Prostate gland (tissue), 2 donors: Measurements from ENCODE around the gene ZBTB7C. TPM values are rescaled to one million over a fixed set of nuclear protein-coding genes. Genes with fewer than 3 reads are reported as not detected.

ENCODE experiments used
- DNase-seq: peaks from one replicate; pipeline ENCODE4 v3.0.0-alpha.2; 2019; ENCODE audit warnings: low spot score
- H3K27ac ChIP-seq, 2 donors: fragments of 200-600 bp; sonication (generic); 2 replicates each; pipeline ENCODE4 v1.5.1; 2017 to 2019
- H3K27me3 ChIP-seq: fragments of 200-600 bp; sonication (generic); replicated peaks from 2 replicates; pipeline ENCODE4 v1.5.1; 2019; ENCODE audit not compliant: insufficient read depth
- H3K36me3 ChIP-seq, 2 donors: fragments of 200-600 bp; sonication (generic); 1 replicate in 1 of 2; 2 replicates in 1 of 2; pipeline versions ENCODE4 v1.5.1 to v1.8.1; 2017 to 2019
- H3K4me1 ChIP-seq: fragments of 200-600 bp; sonication (generic); replicated peaks from 2 replicates; pipeline ENCODE4 v1.5.1; 2019
- H3K4me3 ChIP-seq, 2 donors: fragments of 200-600 bp; sonication (generic); 2 replicates each; pipeline ENCODE4 v1.5.1; 2017 to 2019
- H3K9me3 ChIP-seq: fragments of 200-600 bp; sonication (generic); 2 replicates; pipeline ENCODE4 v1.5.1; 2017
- POLR2A ChIP-seq: fragments of 450-650 bp; IDR thresholded peaks from one replicate; pipeline ENCODE4 v1.6.1; 2016; ENCODE audit warnings: antibody characterized with exemption, mild to moderate bottlenecking
- POLR2AphosphoS5 ChIP-seq: sonication (generic); formaldehyde crosslinking; IDR thresholded peaks from one replicate; pipeline ENCODE4 v1.6.1; 2017; ENCODE audit warnings: antibody characterized with exemption
- WGBS: methylation state at CpG from one replicate; pipeline ENCODE4 v1.1.5; 2018; 5-methylcytosine and 5-hydroxymethylcytosine counted together
- intact Hi-C: fragments of 100-400 bp; cut with DNase I; formaldehyde crosslinking; loops from one replicate; pipeline ENCODE4 v1.14.2; 2022
- total RNA-seq, 2 donors: library from RNA; depleted of rRNA; stranded (reverse); fragments of >200 nt; gene quantifications; one replicate each; pipeline ENCODE4 v1.1.0, GENCODE V29; 2016
- TF ChIP-seq, protein P1 (sequence below), 4 experiments: fragments of 200-600 bp in 2 of 4; fragments of 450-650 bp in 2 of 4; sonication (generic) in 2 of 4; IDR thresholded peaks; 1 replicate in 3 of 4; 2 replicates in 1 of 4; pipeline ENCODE4 v1.5.1; 2016 to 2019; ENCODE audit warnings: antibody characterized with exemption in 4 of 4, mild to moderate bottlenecking in 2 of 4, moderate library complexity in 2 of 4

Gene ZBTB7C
- total RNA-seq, 2 donors from 2014 or later: 14.7 to 48.9 TPM

DNA sequence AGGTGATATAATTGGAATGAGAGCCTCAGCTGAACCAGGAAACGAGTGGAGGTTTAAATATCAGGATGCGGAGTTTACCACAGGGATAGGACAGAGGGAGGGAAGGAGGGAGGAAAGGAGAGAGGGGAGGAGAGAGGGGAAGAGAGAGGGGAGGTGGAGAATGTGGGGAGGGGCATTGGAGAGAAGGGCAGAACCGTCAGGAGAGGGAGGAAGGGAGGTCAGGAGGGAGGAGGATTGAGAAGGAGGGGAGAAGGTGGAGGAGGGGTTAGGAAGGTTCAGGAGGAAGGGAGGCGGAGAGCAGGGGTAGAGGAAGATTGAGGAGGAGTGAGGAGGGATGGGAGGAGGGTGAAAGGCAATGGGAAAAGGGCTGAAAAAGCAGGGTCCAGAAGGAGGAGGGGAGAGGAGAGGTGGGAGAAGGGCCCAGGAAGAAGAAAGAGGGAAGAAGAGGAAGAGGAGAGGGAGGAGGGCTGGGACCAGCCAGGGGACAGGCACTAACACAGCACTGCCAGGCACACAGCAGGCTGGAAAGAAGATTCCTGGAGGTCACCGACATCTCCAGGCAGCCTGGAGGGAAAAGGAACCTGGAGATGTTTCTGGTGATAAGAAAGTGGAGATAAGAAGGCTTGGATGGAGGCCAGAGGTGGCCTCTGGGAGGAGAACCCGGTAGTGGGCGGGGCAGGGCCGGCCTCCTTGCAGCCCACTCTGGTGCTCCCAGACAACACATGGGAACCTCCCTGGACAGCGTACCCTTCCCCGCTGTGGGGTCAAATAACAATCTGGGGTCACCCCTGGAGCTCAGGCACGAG, 302.0 kb downstream of the ZBTB7C start:
- H3K36me3 ChIP-seq: no peaks in the 10 kb centered on the region
- intact Hi-C loops: no loop called here
- H3K9me3 ChIP-seq: no peaks in the 10 kb centered on the region
- DNase-seq: no peak
- 47% methylated on average over 11 of the region's 11 CpGs for WGBS
- no peaks in the 10 kb centered on the region for H3K4me1 ChIP-seq
- H3K27ac ChIP-seq: no peak overlapping the region
- no peak for TF ChIP-seq POLR2AphosphoS5
- no peak for TF ChIP-seq POLR2A
- no peak overlapping the region for H3K4me3 ChIP-seq
- no peaks in the 10 kb centered on the region for H3K27me3 ChIP-seq

DNA sequence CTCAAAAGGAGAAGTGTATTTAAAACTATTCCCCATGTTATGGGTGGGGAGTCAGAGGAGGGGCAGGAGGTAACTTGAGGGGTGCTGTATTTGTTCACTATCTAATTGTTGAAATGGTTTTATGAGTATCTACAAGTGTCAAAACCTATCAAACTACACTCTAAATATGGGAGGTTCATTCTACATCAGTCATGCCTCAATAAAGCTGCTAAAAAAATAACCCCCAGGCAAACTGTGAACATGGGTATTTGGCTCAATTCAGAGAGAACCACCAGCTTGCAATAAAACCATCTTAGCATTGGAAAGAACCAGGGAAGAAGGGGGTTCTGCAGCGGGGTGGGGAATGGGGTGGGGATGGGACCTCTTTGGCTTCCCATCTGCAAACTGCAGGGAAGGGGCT, 302.7 kb downstream of the ZBTB7C start:
- intact Hi-C loops: no loop called here
- TF ChIP-seq POLR2AphosphoS5: no peak
- TF ChIP-seq POLR2A: no peak
- TF ChIP-seq, protein P1, sequence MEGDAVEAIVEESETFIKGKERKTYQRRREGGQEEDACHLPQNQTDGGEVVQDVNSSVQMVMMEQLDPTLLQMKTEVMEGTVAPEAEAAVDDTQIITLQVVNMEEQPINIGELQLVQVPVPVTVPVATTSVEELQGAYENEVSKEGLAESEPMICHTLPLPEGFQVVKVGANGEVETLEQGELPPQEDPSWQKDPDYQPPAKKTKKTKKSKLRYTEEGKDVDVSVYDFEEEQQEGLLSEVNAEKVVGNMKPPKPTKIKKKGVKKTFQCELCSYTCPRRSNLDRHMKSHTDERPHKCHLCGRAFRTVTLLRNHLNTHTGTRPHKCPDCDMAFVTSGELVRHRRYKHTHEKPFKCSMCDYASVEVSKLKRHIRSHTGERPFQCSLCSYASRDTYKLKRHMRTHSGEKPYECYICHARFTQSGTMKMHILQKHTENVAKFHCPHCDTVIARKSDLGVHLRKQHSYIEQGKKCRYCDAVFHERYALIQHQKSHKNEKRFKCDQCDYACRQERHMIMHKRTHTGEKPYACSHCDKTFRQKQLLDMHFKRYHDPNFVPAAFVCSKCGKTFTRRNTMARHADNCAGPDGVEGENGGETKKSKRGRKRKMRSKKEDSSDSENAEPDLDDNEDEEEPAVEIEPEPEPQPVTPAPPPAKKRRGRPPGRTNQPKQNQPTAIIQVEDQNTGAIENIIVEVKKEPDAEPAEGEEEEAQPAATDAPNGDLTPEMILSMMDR (IDR thresholded peaks at IDR 0.05): no peak
- no peaks in the 10 kb centered on the region for H3K36me3 ChIP-seq
- no peaks in the 10 kb centered on the region for H3K9me3 ChIP-seq
- no peak overlapping the region for H3K27ac ChIP-seq
- no peaks in the 10 kb centered on the region for H3K4me1 ChIP-seq
- no peak overlapping the region for H3K4me3 ChIP-seq
- WGBS: 25% methylated on average over 1 of the region's 1 CpG
- DNase-seq: no peak
- no peaks in the 10 kb centered on the region for H3K27me3 ChIP-seq

DNA sequence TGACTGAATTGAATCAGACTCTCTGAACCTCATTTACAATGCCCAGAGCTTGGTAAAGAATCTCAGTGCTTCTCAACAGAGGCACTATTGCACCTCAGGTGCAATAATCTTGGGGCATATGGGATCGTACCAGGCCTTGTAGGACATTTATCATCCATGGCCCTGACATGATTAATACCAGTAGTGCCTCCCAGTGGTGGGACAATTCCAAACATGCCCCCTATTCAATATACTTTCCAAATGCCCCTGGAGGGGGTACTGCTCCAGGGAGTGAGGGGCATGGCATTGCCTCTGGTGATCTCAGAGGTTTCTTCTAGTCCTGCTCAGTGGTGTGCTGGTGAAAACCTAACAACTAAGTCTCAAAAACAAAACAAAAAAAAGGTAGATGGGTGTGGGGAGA, 303.9 kb downstream of the ZBTB7C start:
- TF ChIP-seq POLR2A: no peak
- TF ChIP-seq, protein P1 (IDR thresholded peaks at IDR 0.05): no peak

DNA sequence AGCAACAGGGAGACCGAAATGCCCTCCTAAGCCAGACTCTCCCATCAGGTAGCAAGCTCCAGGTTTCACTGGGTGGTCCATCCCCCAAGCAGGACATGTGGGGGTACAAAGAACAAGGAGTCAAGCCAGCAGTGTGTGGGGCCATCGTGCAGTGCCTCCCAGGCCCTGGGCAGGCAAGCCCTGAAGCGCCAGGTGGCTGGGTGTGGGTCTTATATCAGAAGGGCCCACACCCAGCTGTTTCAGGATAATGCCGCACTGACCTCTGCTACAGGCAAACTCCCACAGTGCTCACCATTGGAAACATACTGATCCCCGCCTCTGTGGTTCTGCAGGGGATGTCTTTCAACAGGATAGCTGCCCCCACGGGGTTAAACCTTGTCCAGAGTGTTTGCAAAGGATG, 304.5 kb downstream of the ZBTB7C start:
- no peaks in the 10 kb centered on the region for H3K9me3 ChIP-seq
- TF ChIP-seq POLR2AphosphoS5: no peak
- TF ChIP-seq, protein P1 (IDR thresholded peaks at IDR 0.05): no peak
- no peak for TF ChIP-seq POLR2A
- H3K27ac ChIP-seq: no peak overlapping the region
- intact Hi-C loops: no loop called here
- DNase-seq: no peak
- no peaks in the 10 kb centered on the region for H3K27me3 ChIP-seq
- H3K4me1 ChIP-seq: no peaks in the 10 kb centered on the region
- WGBS: 85% methylated on average over 6 of the region's 6 CpGs
- no peak overlapping the region for H3K4me3 ChIP-seq
- no peaks in the 10 kb centered on the region for H3K36me3 ChIP-seq

More for the DNA sequence above, 303.9 kb downstream of the ZBTB7C start:
- Histone ChIP-seq H3K27ac (no peak overlapping the region), H3K36me3 (no peaks in the 10 kb centered on the region), H3K27me3 (no peaks in the 10 kb centered on the region), H3K4me3 (no peak overlapping the region), H3K4me1 (no peaks in the 10 kb centered on the region), H3K9me3 (no peaks in the 10 kb centered on the region)
- no peak for DNase-seq
- intact Hi-C loops: no loop called here
- 64% methylated on average over 1 of the region's 1 CpG for WGBS

DNA sequence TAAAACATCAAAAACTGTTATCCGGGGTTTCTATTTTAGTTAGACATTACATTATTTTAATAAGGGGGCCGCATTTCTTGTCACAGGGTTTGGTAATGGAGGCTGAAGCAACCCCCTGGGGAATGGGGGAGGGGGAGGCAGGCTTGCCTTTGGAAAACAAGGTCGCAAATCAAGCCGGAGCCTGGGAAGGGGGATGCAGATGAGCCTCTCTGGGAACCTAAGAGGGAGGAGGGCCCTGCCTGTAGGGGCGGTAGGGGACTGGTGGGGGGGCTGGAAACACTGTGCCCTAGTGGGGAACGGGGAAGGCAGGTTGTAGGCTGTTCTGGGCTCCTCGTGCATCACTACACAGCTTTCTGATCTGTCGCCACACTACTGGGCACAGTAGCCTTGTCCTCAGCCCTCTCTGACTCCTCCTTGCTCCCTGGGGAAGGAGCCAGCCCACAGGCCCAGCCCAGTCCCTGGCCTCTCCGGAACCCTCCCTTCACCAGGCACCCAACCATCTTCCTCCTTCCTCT, 308.5 kb downstream of the ZBTB7C start:
- WGBS: 76% methylated on average over 9 of the region's 9 CpGs

More for the DNA sequence above, 308.5 kb downstream of the ZBTB7C start:
- no peaks in the 10 kb centered on the region for H3K4me1 ChIP-seq
- intact Hi-C loops: no loop called here
- no peaks in the 10 kb centered on the region for H3K27me3 ChIP-seq
- no peak for DNase-seq
- TF ChIP-seq POLR2AphosphoS5 (no peak), POLR2A (no peak)
- TF ChIP-seq, protein P1 (IDR thresholded peaks at IDR 0.05): no peak
- H3K9me3 ChIP-seq: no peaks in the 10 kb centered on the region
- no peaks in the 10 kb centered on the region for H3K36me3 ChIP-seq
- H3K4me3 ChIP-seq: no peak overlapping the region
- H3K27ac ChIP-seq: no peak overlapping the region
